GM18520 (cell line): ENCODE data around the gene EVA1B.

Experiments used
- ATAC-seq: cut with Tn5 transposase; IDR thresholded peaks from one replicate; pipeline ENCODE4 v1.9.1; 2021; ENCODE audit not compliant: unreplicated experiment

Gene EVA1B

GRCh38 chr1:36346741-36347370 is 23.4 kb upstream of the EVA1B start:
- ATAC-seq = no peak

- no peak for ATAC-seq
Observed at GRCh38 chr1:36345353-36345752, 21.9 kb upstream of the EVA1B start.

GRCh38 chr1:36344395-36344680 is 20.9 kb upstream of the EVA1B start:
- no peak for ATAC-seq

- no peak for ATAC-seq
Observed at GRCh38 chr1:36343651-36344394, 20.4 kb upstream of the EVA1B start.

GRCh38 chr1:36342426-36343185 is 19.2 kb upstream of the EVA1B start:
- ATAC-seq = no peak

- no peak for ATAC-seq
Observed at GRCh38 chr1:36341626-36342320, 18.3 kb upstream of the EVA1B start.

GRCh38 chr1:36339615-36340014 is 16.2 kb upstream of the EVA1B start:
- no peak for ATAC-seq

GRCh38 chr1:36339215-36339614 is 15.8 kb upstream of the EVA1B start:
- ATAC-seq = no peak

GRCh38 chr1:36337830-36338229 is 14.4 kb upstream of the EVA1B start:
- no peak for ATAC-seq

- ATAC-seq = no peak
Observed at GRCh38 chr1:36330940-36331339, 7.5 kb upstream of the EVA1B start.

- ATAC-seq = no peak
Observed at GRCh38 chr1:36329817-36330216, 6.4 kb upstream of the EVA1B start.

GRCh38 chr1:36328713-36329112 is 5.3 kb upstream of the EVA1B start:
- no peak for ATAC-seq

GRCh38 chr1:36328088-36328480 is 4.6 kb upstream of the EVA1B start:
- no peak for ATAC-seq

GRCh38 chr1:36327421-36328087 is 4.1 kb upstream of the EVA1B start:
- ATAC-seq = no peak

GRCh38 chr1:36326499-36326898 is 3.1 kb upstream of the EVA1B start:
- no peak for ATAC-seq

GRCh38 chr1:36324353-36324703 is 883 bp upstream of the EVA1B start:
- no peak for ATAC-seq

- ATAC-seq = no peak
Observed at GRCh38 chr1:36322786-36323635, 434 bp downstream of the EVA1B start.

- no peak for ATAC-seq
Observed at GRCh38 chr1:36322041-36322785, 1.2 kb downstream of the EVA1B start.

- no peak for ATAC-seq
Observed at GRCh38 chr1:36321119-36321951, 2.1 kb downstream of the EVA1B start.
